ENCODE data around the gene RXRB. TPM values are rescaled to one million over a fixed set of nuclear protein-coding genes. Genes with fewer than 3 reads are reported as not detected.

RXRB gene
- total RNA-seq, 1 experiment from 2014 or later, result 30.4 TPM

DNA sequence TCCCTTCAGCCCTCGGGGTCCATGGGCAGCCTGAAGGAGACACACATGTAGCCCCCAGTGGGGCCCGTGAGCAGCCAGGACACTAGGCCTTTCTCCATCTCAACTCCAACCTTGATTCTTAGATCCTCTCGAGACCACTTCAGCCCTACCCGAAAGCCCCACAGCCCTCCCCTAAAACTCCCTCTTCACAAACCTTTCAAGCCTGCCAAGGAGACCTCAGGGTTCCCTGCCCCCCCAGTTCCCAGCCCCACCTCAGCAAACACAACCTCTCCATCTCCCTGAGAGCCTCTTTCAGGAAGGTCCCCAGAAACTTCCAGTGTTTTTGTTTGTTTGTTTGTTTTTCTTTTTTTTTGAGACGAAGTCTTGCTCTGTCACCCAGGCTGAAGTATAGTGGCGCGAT, 19.3 kb downstream of the RXRB start:
- Histone ChIP-seq H3K4me3 (ENCODE audit: low read depth, low read length) (no peak overlapping the region), H3K4me1 (no peaks in the 10 kb centered on the region), H3K27me3 (replicated peaks; ENCODE audit: control insufficient read depth, insufficient read depth, low read length) (no peaks in the 10 kb centered on the region), H3K9me3 (no peaks in the 10 kb centered on the region), H3K36me3 (ENCODE audit: control insufficient read depth, insufficient read depth, low read length) (no peaks in the 10 kb centered on the region)
- CTCF ChIA-PET, result no interaction called here
- POLR2A ChIA-PET, result no interaction called here
- no peak overlapping the region for H3K27ac Mint-ChIP-seq (ENCODE audit: unreplicated experiment)
- H3K27me3 Mint-ChIP-seq (ENCODE audit: insufficient read depth, unreplicated experiment), result peaks cover 13% of the 10 kb centered on the region
- H3K4me3 Mint-ChIP-seq (ENCODE audit: unreplicated experiment), result no peak overlapping the region
- H3K9me3 Mint-ChIP-seq (ENCODE audit: unreplicated experiment), result peaks cover 22% of the 10 kb centered on the region
- intact Hi-C loops (cut with micrococcal nuclease; ENCODE audit: unreplicated experiment), result no loop called here
- no peak for DNase-seq
- BruUV-seq (replicated peaks), result no TSS peak
- TF ChIP-seq CTCF (IDR thresholded peaks at IDR 0.05; ENCODE audit: insufficient read depth in 1 of 2, low read depth in 1 of 2, low read length in 1 of 2, severe bottlenecking in 1 of 2, unreplicated experiment in 1 of 2), result no peak
- H3K4me1 Mint-ChIP-seq (ENCODE audit: low read depth, unreplicated experiment), result no peaks in the 10 kb centered on the region
- H3K36me3 Mint-ChIP-seq (ENCODE audit: insufficient read depth, unreplicated experiment), result no peaks in the 10 kb centered on the region

- ChIA-PET POLR2A (no interaction called here), CTCF (no interaction called here)
- H3K4me1 ChIP-seq, result no peaks in the 10 kb centered on the region
- H3K9me3 ChIP-seq, result no peaks in the 10 kb centered on the region
- peaks cover 16% of the 10 kb centered on the region for H3K27me3 Mint-ChIP-seq (ENCODE audit: insufficient read depth, unreplicated experiment)
- TF ChIP-seq CTCF (IDR thresholded peaks at IDR 0.05; ENCODE audit: insufficient read depth in 1 of 2, low read depth in 1 of 2, low read length in 1 of 2, severe bottlenecking in 1 of 2, unreplicated experiment in 1 of 2), result no peak
- no peaks in the 10 kb centered on the region for H3K4me1 Mint-ChIP-seq (ENCODE audit: low read depth, unreplicated experiment)
- no peak overlapping the region for H3K4me3 ChIP-seq (ENCODE audit: low read depth, low read length)
- H3K27me3 ChIP-seq (replicated peaks; ENCODE audit: control insufficient read depth, insufficient read depth, low read length), result no peaks in the 10 kb centered on the region
- DNase-seq, result no peak
- H3K36me3 Mint-ChIP-seq (ENCODE audit: insufficient read depth, unreplicated experiment), result no peaks in the 10 kb centered on the region
- H3K36me3 ChIP-seq (ENCODE audit: control insufficient read depth, insufficient read depth, low read length), result no peaks in the 10 kb centered on the region
- peaks cover 15% of the 10 kb centered on the region for H3K9me3 Mint-ChIP-seq (ENCODE audit: unreplicated experiment)
- intact Hi-C loops (cut with micrococcal nuclease; ENCODE audit: unreplicated experiment), result no loop called here
- BruUV-seq (replicated peaks), result no TSS peak
- H3K4me3 Mint-ChIP-seq (ENCODE audit: unreplicated experiment), result no peak overlapping the region
- no peak overlapping the region for H3K27ac Mint-ChIP-seq (ENCODE audit: unreplicated experiment)
Measured at GRCh38 chr6:33178755-33179475, 21.6 kb downstream of the RXRB start.

DNA sequence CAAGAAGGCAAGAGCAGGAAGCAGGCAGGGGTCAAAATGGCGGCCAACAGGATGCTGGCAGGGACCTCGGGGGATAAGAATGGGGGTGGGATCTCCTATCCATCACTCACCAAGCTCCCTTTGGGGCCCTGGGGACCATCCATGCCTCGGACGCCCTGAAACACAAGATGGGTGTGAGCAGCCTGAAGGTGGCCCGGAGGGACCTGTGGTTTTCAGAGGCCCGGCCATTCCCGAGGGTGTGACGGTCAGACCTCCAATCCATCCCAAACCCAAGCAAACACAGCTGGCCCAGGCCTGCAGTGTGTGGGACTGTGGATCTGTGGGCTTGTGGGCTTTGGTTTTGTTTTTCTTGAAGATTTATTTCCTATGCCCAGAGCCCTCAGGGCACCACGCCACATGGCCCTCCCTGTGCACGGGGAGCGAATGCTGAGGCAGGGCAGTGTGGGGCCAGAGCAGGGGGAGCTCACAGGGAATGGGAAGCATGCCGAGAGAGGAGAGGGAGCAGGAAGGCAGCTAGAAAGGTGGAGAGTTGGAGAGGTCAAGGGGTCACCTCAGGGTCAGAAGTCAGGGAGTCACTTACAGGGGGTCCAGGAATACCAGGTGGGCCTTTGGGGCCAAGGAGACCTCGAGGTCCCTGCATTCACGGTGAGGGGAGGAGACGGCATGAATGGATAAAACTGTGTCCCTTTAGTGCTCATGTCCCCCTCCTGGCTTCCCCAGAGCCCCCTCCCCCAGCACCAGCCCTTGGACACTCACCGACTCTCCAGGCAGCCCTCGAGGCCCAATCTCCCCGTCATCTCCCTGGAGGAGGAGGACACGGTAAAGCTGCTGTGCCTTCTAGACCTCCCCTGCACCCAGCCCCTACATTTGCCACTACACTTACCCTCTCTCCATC, 22.7 kb downstream of the RXRB start:
- H3K9me3 Mint-ChIP-seq (ENCODE audit: unreplicated experiment), result peaks cover 4% of the 10 kb centered on the region
- H3K27ac Mint-ChIP-seq (ENCODE audit: unreplicated experiment), result no peak overlapping the region
- intact Hi-C loops (cut with micrococcal nuclease; ENCODE audit: unreplicated experiment), result no loop called here
- Histone ChIP-seq H3K27me3 (replicated peaks; ENCODE audit: control insufficient read depth, insufficient read depth, low read length) (no peaks in the 10 kb centered on the region), H3K4me1 (no peaks in the 10 kb centered on the region), H3K9me3 (no peaks in the 10 kb centered on the region), H3K4me3 (ENCODE audit: low read depth, low read length) (no peak overlapping the region), H3K36me3 (ENCODE audit: control insufficient read depth, insufficient read depth, low read length) (no peaks in the 10 kb centered on the region)
- ChIA-PET POLR2A (interaction anchor here (0.6 kb wide), 1 partner anchor 1218 kb away, joined by 11 read pairs; no protein-coding TSS in a partner anchor), CTCF (no interaction called here)
- H3K4me1 Mint-ChIP-seq (ENCODE audit: low read depth, unreplicated experiment), result no peaks in the 10 kb centered on the region
- H3K4me3 Mint-ChIP-seq (ENCODE audit: unreplicated experiment), result no peak overlapping the region
- BruUV-seq (replicated peaks), result no TSS peak
- peaks cover 16% of the 10 kb centered on the region for H3K27me3 Mint-ChIP-seq (ENCODE audit: insufficient read depth, unreplicated experiment)
- no peaks in the 10 kb centered on the region for H3K36me3 Mint-ChIP-seq (ENCODE audit: insufficient read depth, unreplicated experiment)
- TF ChIP-seq CTCF (IDR thresholded peaks at IDR 0.05; ENCODE audit: insufficient read depth in 1 of 2, low read depth in 1 of 2, low read length in 1 of 2, severe bottlenecking in 1 of 2, unreplicated experiment in 1 of 2), result no peak
- no peak for DNase-seq
